Ovary (tissue), 3 donors: ENCODE data around the gene CACNG7.

Experiments
- CTCF ChIP-seq, 3 donors: fragments of 450-650 bp in 2 of 3; fragments of 200-600 bp in 1 of 3; IDR thresholded peaks; one replicate each; pipeline versions ENCODE4 v1.5.1 to v1.8.0; 2016 to 2022; ENCODE audit warnings: antibody characterized with exemption in 3 of 3, mild to moderate bottlenecking in 1 of 3
- POLR2A ChIP-seq: fragments of 450-650 bp; IDR thresholded peaks from one replicate; pipeline ENCODE4 v1.6.1; 2017; ENCODE audit warnings: antibody characterized with exemption, mild to moderate bottlenecking, moderate library complexity
- donor health status: DM: no; HTN: no; CAD: no.

- TF ChIP-seq CTCF (IDR thresholded peaks at IDR 0.05) (no peak), POLR2A (no peak)
These were observed 18.7 kb downstream of the CACNG7 start for GRCh38 chr19:53927739-53928138.
